Ectodermal cell (in vitro differentiated cells): ENCODE results near the gene DHCR7.

Experiments
- H3K27ac ChIP-seq: 2 replicates; pipeline ENCODE4 v1.7.0; 2013; ENCODE audit warnings: mild to moderate bottlenecking, low read depth, low read length; ENCODE audit not compliant: insufficient read depth, poor library complexity, severe bottlenecking
- H3K27me3 ChIP-seq: 2 replicates; pipeline ENCODE4 v1.7.0; 2013; ENCODE audit warnings: mild to moderate bottlenecking, low read length; ENCODE audit not compliant: insufficient read depth, control insufficient read depth, poor library complexity, severe bottlenecking
- H3K36me3 ChIP-seq: one replicate; pipeline ENCODE4 v1.7.0; 2013; ENCODE audit warnings: low read length; ENCODE audit not compliant: control insufficient read depth, insufficient read depth
- H3K4me1 ChIP-seq: one replicate; pipeline ENCODE4 v1.7.0; 2013; ENCODE audit warnings: low read length; ENCODE audit not compliant: control insufficient read depth, insufficient read depth
- H3K4me3 ChIP-seq: 2 replicates; pipeline ENCODE4 v1.7.0; 2013; ENCODE audit warnings: low read depth, low read length, control low read depth; ENCODE audit not compliant: insufficient read depth
- H3K9me3 ChIP-seq: 2 replicates; pipeline ENCODE4 v1.7.0; 2013; ENCODE audit warnings: mild to moderate bottlenecking, low read length, moderate library complexity; ENCODE audit not compliant: control insufficient read depth
- WGBS, 2 experiments: methylation state at CpG; one replicate each; pipeline ENCODE4 v1.1.7; 2013; ENCODE audit warnings: missing lambda C conversion rate in 2 of 2; 5-methylcytosine and 5-hydroxymethylcytosine counted together

Gene DHCR7

DNA sequence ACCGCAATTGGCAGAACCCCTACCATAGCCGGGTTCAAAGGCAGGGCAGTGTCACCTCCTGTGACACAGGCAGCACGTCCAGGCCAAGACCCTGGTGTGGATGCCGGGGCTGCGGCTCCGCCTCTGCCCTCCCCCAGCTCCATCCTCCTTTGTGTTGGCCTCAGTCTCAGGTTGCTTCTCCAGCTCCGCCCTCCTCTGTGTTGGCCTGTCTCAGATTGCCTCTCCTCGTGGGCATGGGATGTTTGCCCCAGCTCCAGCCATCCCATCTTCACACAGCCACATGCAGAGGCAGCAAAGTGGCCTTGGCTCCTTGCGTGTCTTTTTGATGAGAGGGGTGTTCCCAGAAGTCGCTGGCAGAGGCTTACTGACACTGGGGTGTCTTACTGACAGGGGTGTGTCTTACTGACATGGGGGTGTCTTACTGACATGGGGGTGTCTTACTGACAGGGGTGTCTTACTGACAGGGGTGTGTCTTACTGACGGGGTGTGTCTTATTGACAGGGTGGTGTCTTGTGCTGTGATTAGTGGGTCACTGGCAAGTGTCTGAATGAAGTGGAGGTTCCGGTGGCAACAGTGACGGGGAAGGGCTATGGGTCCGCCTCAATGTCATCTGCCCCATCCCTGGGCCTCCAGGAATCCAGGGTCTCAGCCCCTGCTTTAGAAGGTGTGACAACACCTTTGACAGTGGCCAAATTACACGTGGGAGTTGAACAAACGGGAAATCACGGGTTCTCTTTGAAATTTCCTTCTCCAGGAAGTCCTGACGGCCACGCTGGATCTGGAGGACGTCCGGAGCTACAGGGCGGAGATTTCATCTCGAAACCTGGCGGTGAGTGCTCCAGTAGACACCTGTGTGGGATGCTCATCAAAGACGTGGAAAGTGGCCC, 29.7 kb upstream of the DHCR7 start:
- 71 to 72% methylated on average over 25 of the region's 25 CpGs for WGBS, 2 experiments
- Histone ChIP-seq H3K4me1 (peaks cover 7% of the 10 kb centered on the region), H3K27ac (no peak overlapping the region), H3K4me3 (no peak overlapping the region), H3K9me3 (no peaks in the 10 kb centered on the region), H3K27me3 (no peaks in the 10 kb centered on the region), H3K36me3 (peaks cover 2% of the 10 kb centered on the region)

DNA sequence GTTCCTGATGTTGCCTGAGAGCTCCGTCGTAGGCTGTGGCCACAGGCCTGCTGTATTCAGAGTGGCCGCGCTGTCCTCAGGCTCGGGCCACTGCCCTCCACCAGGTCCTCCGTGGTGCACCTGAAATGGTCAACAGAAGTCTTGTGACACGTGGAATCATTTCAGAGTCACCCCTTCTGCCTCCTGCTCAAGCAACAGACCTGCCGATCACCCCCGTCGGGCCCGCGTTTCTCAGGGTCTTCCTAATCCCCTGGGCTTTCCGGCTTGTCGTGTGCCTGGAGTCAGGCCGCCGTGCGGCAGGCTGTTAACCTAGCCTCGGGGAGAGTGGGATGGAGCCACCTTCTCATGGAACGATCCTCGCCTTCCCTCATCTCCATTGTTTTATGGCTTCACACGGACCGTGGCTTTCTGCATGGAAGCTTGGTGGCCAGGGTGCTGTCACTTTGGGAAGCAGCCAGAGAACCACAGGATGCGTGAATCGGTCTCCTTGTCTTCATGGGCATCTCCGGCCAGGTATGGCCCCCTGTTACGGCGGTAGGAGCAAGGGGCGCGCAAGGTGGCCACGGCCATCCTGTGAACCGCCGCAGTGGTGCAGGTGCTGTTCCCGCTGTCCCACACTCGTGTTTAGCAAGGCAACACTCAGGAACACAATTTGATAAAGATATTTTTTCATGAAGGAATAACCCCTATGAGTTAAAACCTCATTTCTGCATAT, 28.9 kb upstream of the DHCR7 start:
- WGBS, 2 experiments: 89 to 91% methylated on average over 34 of the region's 34 CpGs

DNA sequence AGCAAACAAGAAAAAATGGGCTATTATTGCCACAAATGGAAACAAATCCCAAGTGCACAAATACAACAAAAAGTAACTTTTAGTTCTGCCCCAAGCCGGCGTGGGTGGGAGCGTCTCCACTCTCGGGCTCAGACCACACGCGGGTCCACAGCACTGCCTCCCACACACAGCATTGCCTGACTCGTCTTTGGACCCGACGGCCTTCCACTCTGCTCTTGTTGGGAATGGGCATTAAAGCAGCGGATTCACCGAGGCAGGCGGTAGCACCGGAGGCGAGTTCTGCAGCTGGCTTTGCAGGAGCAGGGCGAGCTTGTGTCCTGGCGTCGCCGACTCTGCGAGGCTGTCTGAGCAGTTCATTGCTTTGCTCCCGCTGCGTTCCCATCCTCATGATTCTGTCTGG, 27.8 kb upstream of the DHCR7 start:
- no peak overlapping the region for H3K27ac ChIP-seq
- WGBS, 2 experiments: 96% methylated on average over 21 of the region's 21 CpGs
- peaks cover 7% of the 10 kb centered on the region for H3K4me1 ChIP-seq
- H3K27me3 ChIP-seq: no peaks in the 10 kb centered on the region
- no peaks in the 10 kb centered on the region for H3K9me3 ChIP-seq
- H3K4me3 ChIP-seq: no peak overlapping the region
- H3K36me3 ChIP-seq: no peaks in the 10 kb centered on the region

More for the DNA sequence above, 28.9 kb upstream of the DHCR7 start:
- H3K36me3 ChIP-seq: no peaks in the 10 kb centered on the region
- no peak overlapping the region for H3K4me3 ChIP-seq
- H3K9me3 ChIP-seq: no peaks in the 10 kb centered on the region
- peaks cover 7% of the 10 kb centered on the region for H3K4me1 ChIP-seq
- H3K27ac ChIP-seq: no peak overlapping the region
- no peaks in the 10 kb centered on the region for H3K27me3 ChIP-seq

DNA sequence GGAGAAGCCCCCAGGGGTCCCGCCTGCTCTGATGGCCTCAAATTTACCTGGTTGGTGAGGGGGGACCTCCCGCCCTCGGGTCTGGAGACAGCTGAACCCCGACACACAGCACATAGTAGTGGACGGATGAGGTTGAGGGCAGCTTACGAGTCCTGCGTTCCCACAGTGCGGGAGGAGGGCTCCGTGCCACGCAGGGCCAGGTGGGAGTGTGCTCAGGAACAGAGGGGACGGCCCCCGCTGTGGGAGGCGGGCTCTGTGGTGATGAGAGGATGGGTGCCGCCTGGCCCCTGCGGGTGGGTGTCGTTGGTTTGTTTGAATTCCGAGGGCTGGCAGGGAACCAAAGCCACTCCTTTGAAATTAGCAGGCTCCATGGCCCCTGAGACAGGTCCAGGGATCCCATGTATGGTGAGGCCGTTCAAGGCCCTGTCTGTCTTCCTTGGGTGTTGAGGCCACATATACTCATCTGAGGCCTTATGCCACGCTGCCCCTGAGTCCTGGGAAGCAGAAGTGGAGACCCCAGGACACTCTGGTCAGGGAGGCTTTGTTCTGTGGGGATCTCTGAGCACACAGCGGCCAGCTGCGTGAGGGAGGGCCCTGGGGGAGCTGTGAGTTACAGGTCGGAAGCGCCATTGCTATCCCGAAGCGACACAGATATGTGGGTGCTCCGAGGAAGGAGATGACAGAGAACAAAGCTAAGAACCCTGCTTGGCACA, 26.7 kb upstream of the DHCR7 start:
- Histone ChIP-seq H3K4me3 (no peak overlapping the region), H3K4me1 (peaks cover 7% of the 10 kb centered on the region), H3K27me3 (no peaks in the 10 kb centered on the region), H3K9me3 (no peaks in the 10 kb centered on the region), H3K27ac (no peak overlapping the region), H3K36me3 (no peaks in the 10 kb centered on the region)
- 92 to 93% methylated on average over 26 of the region's 26 CpGs for WGBS, 2 experiments

DNA sequence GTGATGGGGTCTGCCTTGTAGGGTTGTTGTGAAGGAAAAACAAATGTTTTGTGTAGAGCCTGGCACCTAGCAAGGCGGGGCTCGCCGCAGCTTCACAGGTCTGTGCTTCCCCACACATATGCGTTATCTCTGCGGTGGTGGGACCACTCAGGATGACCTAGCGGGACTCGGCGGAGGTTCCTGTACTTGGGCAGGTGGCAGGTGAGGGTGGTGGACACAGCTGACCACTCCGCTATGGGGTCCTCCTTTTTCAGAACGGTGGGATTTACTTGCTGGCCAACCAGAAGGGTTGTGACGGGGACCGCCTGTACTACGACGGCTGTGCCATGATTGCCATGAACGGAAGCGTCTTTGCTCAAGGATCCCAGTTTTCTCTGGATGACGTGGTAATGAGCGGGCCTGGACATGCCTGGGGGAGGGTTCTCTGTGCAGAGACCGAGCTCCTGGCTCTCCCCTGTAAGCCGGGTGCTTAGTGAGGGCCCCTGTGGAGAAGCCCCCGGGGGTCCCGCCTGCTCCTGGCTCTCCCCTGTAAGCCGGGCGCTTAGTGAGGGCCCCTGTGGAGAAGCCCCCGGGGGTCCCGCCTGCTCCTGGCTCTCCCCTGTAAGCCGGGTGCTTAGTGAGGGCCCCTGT, 26.1 kb upstream of the DHCR7 start:
- Histone ChIP-seq H3K27me3 (no peaks in the 10 kb centered on the region), H3K9me3 (no peaks in the 10 kb centered on the region), H3K4me3 (no peak overlapping the region), H3K4me1 (peaks cover 7% of the 10 kb centered on the region), H3K27ac (no peak overlapping the region), H3K36me3 (no peaks in the 10 kb centered on the region)
- WGBS, 2 experiments: 95 to 97% methylated on average over 27 of the region's 27 CpGs

DNA sequence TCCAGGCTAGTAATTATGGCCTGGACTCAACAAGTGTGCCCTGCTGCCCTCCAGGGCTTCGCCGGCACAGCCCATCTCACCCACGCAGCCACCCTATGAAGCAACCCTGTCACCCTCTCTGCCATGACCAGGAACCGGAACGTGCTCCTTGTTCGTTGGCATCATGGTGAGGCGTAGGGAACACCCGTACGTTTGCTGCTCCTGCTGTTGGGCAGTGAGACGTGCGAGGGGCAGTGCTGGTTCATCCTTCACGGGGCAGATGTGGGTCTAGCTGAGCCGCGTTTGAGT, 25.5 kb upstream of the DHCR7 start:
- Histone ChIP-seq H3K36me3 (no peaks in the 10 kb centered on the region), H3K27me3 (no peaks in the 10 kb centered on the region)
- 94 to 96% methylated on average over 14 of the region's 14 CpGs for WGBS, 2 experiments

DNA sequence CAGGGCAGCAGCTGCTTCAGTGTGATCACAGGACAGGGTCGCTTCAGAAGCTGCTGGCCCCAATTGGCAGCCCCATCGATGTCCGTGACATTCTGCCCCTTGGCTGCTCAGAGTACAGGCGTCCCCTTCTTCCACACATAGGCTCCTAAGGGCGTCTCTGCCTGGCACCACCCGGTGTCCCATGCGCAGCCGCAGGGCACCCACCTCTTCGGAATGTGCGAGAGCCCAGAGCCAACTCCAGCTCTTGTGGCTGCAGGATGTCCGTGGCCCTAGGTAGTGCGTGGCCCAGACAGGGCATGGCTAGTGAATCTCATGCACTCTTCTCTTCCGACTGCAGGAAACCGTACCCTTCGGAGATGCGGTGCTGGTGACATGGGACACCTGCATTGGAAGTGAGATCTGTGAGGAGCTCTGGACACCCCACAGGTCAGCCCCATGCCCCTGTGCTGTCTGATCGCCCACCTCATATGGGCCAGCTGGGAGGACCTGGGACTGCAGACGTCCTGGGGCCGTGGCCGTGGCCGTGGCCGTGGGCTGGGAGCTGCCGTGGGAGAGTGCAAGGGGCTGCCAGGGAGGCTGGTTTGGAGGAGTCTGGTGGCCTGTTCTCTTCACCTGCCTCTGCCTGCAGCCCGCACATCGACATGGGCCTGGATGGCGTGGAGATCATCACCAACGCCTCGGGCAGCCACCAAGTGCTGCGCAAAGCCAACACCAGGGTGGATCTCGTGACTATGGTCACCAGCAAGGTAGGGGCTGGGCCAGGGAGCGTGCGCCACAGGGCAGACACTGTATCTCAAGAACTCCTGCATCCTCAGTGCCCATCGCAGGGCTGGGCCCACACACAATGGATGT, 25.0 kb upstream of the DHCR7 start:
- 93 to 94% methylated on average over 33 of the region's 33 CpGs for WGBS, 2 experiments
- Histone ChIP-seq H3K4me3 (no peak overlapping the region), H3K4me1 (peaks cover 7% of the 10 kb centered on the region), H3K27me3 (no peaks in the 10 kb centered on the region), H3K36me3 (no peaks in the 10 kb centered on the region), H3K27ac (no peak overlapping the region), H3K9me3 (no peaks in the 10 kb centered on the region)

More for the DNA sequence above, 25.5 kb upstream of the DHCR7 start:
- H3K4me3 ChIP-seq: no peak overlapping the region
- H3K9me3 ChIP-seq: no peaks in the 10 kb centered on the region
- H3K27ac ChIP-seq: no peak overlapping the region
- H3K4me1 ChIP-seq: peaks cover 7% of the 10 kb centered on the region

DNA sequence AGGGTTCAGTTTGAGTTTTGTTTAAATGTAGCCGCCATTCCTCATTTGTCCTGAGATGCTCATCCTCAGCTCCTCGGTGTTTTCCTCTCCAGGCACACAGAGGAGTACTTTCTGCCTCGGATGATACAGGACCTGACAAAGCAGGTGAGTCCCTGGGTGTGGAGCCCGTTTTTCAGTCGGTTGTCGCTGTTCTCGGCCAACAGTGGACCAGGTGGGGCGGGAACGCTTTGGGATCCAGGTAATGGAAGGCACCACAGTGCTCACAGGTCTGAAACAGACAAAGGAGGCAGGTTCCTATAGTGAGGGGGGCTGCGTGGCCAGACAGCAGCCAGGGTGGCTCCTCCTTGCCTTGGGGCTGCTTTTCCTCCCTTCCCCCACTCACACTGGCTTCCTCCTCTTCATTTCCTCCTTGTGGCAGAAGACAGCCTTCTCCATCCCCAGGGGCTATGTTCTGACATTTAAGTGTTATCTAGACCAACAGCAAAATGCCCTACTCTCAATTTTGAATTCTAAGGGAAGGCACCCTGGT, 24.2 kb upstream of the DHCR7 start:
- no peaks in the 10 kb centered on the region for H3K36me3 ChIP-seq
- H3K4me3 ChIP-seq: no peak overlapping the region
- 88 to 89% methylated on average over 10 of the region's 10 CpGs for WGBS, 2 experiments
- H3K27me3 ChIP-seq: no peaks in the 10 kb centered on the region
- no peak overlapping the region for H3K27ac ChIP-seq
- no peaks in the 10 kb centered on the region for H3K9me3 ChIP-seq
- H3K4me1 ChIP-seq: peaks cover 3% of the 10 kb centered on the region

DNA sequence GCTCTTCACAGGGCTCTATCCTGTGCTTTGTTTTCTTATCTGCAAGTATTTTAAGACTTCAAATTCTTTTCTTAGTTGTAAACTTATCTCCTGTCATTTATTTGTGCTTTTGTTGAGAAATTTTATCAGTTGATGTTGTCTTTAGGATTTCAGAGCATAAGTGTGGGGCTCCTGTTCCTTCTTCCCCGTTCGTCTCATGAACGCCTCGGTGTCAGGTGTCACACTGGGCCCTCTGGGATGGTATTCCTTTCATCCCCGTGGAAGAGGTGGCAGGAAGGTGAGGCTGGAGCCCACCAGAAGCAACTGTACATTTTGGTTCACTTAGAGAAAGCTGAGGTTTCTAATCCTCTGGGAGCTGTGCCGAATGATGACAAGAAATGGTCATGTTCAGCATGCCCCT, 22.8 kb upstream of the DHCR7 start:
- H3K27ac ChIP-seq: no peak overlapping the region
- H3K4me1 ChIP-seq: no peaks in the 10 kb centered on the region
- 69 to 79% methylated on average over 6 of the region's 6 CpGs for WGBS, 2 experiments
- H3K4me3 ChIP-seq: no peak overlapping the region
- H3K36me3 ChIP-seq: no peaks in the 10 kb centered on the region
- H3K9me3 ChIP-seq: no peaks in the 10 kb centered on the region
- no peaks in the 10 kb centered on the region for H3K27me3 ChIP-seq
